Loucy (cell line): ENCODE measurements around the gene UNC93A.
A peak's percentile ranks its signal among the peaks of the same experiment; 100 is the strongest.

Source experiments
- EZH2phosphoT487 ChIP-seq: fragments of 200-600 bp; IDR thresholded peaks from 2 replicates; pipeline ENCODE4 v1.6.1; 2018; ENCODE audit warnings: antibody characterized with exemption, mild to moderate bottlenecking, moderate library complexity, borderline replicate concordance
- TF ChIP-seq, protein P1 (sequence below): fragments of 200-600 bp; sonication (generic); conservative IDR thresholded peaks from 2 replicates; pipeline ENCODE4 v1.5.1; 2014; ENCODE audit warnings: mild to moderate bottlenecking, antibody characterized with exemption, low read length

DNA sequence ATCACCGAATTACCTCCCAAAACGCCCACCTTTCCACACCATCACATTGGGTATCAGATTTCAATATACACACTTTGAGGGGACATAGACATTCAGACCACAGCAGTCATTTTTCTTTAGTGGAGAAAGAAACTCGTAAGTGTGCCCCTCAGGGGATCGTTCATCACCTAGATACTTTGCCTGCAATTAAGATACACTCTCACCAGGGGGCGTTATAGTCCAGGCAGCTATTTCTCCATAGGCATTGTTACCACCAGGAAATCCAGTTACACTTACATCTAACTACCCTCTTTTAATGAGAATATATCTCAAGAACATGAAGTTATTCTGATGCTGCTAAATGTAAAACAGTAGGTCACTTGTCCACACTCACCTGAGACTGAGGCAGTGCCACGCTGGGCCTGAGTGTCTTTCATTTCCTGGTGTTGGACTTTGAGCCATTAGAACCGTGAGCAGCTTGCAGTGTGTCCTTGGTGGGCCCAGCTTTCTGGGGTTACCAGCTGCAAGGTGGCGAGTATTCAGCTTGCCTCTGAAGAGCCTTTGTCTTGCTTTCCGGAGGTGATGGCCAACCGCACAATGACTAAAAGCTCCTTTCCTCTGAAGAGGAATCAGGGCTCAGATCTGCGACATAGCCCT lies 35.1 kb upstream of the UNC93A start:
- TF ChIP-seq, protein P1, sequence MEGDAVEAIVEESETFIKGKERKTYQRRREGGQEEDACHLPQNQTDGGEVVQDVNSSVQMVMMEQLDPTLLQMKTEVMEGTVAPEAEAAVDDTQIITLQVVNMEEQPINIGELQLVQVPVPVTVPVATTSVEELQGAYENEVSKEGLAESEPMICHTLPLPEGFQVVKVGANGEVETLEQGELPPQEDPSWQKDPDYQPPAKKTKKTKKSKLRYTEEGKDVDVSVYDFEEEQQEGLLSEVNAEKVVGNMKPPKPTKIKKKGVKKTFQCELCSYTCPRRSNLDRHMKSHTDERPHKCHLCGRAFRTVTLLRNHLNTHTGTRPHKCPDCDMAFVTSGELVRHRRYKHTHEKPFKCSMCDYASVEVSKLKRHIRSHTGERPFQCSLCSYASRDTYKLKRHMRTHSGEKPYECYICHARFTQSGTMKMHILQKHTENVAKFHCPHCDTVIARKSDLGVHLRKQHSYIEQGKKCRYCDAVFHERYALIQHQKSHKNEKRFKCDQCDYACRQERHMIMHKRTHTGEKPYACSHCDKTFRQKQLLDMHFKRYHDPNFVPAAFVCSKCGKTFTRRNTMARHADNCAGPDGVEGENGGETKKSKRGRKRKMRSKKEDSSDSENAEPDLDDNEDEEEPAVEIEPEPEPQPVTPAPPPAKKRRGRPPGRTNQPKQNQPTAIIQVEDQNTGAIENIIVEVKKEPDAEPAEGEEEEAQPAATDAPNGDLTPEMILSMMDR = 0 out of 2 replicates have a peak, but pooled peaks have one; percentile 19
- no peak for TF ChIP-seq EZH2phosphoT487
